HEK293T (cell line): ENCODE results near the gene DOCK7.

Experiments
- ARNT ChIP-seq: fragments of 450-650 bp; IDR thresholded peaks from 2 replicates; pipeline ENCODE4 v1.6.1; 2017; ENCODE audit warnings: mild to moderate bottlenecking
- BHLHE40 ChIP-seq: fragments of 450-650 bp; IDR thresholded peaks from 2 replicates; pipeline ENCODE4 v1.6.1; 2016; ENCODE audit warnings: mild to moderate bottlenecking, moderate library complexity, borderline replicate concordance
- ELF4 ChIP-seq: fragments of 450-650 bp; IDR thresholded peaks from 2 replicates; pipeline ENCODE4 v1.6.1; 2017; ENCODE audit warnings: antibody characterized with exemption
- FOXA1 ChIP-seq: fragments of 450-650 bp; IDR thresholded peaks from 2 replicates; pipeline ENCODE4 v1.6.1; 2016; ENCODE audit warnings: mild to moderate bottlenecking
- FOXK2 ChIP-seq: fragments of 450-650 bp; IDR thresholded peaks from 2 replicates; pipeline ENCODE4 v1.6.1; 2016; ENCODE audit warnings: mild to moderate bottlenecking
- FOXM1 ChIP-seq: fragments of 450-650 bp; IDR thresholded peaks from 2 replicates; pipeline ENCODE4 v1.6.1; 2017; ENCODE audit warnings: mild to moderate bottlenecking, borderline replicate concordance
- HDGF ChIP-seq: fragments of 450-650 bp; IDR thresholded peaks from 2 replicates; pipeline ENCODE4 v1.6.1; 2017; ENCODE audit warnings: antibody characterized with exemption, borderline replicate concordance
- L3MBTL2 ChIP-seq: fragments of 450-650 bp; conservative IDR thresholded peaks from 2 replicates; pipeline ENCODE4 v1.6.1; 2016; ENCODE audit warnings: mild to moderate bottlenecking
- LEF1 ChIP-seq: fragments of 450-650 bp; IDR thresholded peaks from 2 replicates; pipeline ENCODE4 v1.6.1; 2017; ENCODE audit warnings: mild to moderate bottlenecking, borderline replicate concordance
- NFRKB ChIP-seq: fragments of 450-650 bp; IDR thresholded peaks from 2 replicates; pipeline ENCODE4 v1.6.1; 2016; ENCODE audit warnings: mild to moderate bottlenecking, moderate library complexity
- SP1 ChIP-seq: fragments of 450-650 bp; IDR thresholded peaks from 2 replicates; pipeline ENCODE4 v1.6.1; 2017
- TARDBP ChIP-seq: fragments of 450-650 bp; IDR thresholded peaks from 2 replicates; pipeline ENCODE4 v1.6.1; 2016
- ZNF384 ChIP-seq: fragments of 450-650 bp; IDR thresholded peaks from 2 replicates; pipeline ENCODE4 v1.6.1; 2016

GRCh38 chr1:62536865-62537264 is 151.3 kb downstream of the DOCK7 start:
- TF ChIP-seq ARNT (no peak), FOXK2 (no peak), L3MBTL2 (no peak), FOXA1 (no peak), NFRKB (no peak), LEF1 (no peak), ELF4 (no peak), HDGF (no peak), ZNF384 (no peak), TARDBP (no peak), SP1 (no peak), BHLHE40 (no peak), FOXM1 (no peak)
